Fibroblast of pulmonary artery (primary cell): ENCODE results near the gene TSPOAP1.

Source experiments
- DNase-seq: peaks from one replicate; pipeline ENCODE4 v3.0.0-alpha.2; 2010; ENCODE audit warnings: low read depth
- H3K4me3 ChIP-seq: replicated peaks from 2 replicates; pipeline ENCODE4 v1.5.1; 2011; ENCODE audit warnings: low read depth, mild to moderate bottlenecking, control low read depth, low read length, moderate library complexity
- TF ChIP-seq, protein P1 (sequence below): IDR thresholded peaks from 2 replicates; pipeline ENCODE4 v1.5.1; 2011; ENCODE audit warnings: mild to moderate bottlenecking, control low read depth, low read length, inconsistent platforms; ENCODE audit errors: missing control alignments

The TSPOAP1 gene

DNA sequence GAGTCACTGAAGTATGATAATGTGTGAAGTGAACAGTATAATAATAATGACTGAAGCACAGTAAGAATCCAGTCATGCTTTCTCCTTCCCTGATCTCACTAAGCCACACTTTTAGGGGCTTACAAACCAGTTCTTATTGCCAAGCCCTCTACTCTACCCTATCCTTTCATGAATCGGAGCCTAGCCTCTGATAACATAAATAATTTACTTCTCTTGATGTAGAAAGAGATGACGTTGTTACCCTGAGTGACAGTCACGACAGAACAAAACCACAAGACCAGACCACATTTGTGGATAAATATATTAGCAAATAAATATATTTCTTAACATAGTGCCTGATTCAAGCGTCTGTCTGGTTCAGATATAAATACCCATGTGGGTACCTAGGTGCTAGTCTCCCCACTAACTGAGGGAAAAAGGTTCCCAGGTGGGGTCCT, 24.8 kb upstream of the TSPOAP1 start:
- TF ChIP-seq, protein P1, sequence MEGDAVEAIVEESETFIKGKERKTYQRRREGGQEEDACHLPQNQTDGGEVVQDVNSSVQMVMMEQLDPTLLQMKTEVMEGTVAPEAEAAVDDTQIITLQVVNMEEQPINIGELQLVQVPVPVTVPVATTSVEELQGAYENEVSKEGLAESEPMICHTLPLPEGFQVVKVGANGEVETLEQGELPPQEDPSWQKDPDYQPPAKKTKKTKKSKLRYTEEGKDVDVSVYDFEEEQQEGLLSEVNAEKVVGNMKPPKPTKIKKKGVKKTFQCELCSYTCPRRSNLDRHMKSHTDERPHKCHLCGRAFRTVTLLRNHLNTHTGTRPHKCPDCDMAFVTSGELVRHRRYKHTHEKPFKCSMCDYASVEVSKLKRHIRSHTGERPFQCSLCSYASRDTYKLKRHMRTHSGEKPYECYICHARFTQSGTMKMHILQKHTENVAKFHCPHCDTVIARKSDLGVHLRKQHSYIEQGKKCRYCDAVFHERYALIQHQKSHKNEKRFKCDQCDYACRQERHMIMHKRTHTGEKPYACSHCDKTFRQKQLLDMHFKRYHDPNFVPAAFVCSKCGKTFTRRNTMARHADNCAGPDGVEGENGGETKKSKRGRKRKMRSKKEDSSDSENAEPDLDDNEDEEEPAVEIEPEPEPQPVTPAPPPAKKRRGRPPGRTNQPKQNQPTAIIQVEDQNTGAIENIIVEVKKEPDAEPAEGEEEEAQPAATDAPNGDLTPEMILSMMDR = no peak
- DNase-seq = no peak
- H3K4me3 ChIP-seq = no peak overlapping the region

DNA sequence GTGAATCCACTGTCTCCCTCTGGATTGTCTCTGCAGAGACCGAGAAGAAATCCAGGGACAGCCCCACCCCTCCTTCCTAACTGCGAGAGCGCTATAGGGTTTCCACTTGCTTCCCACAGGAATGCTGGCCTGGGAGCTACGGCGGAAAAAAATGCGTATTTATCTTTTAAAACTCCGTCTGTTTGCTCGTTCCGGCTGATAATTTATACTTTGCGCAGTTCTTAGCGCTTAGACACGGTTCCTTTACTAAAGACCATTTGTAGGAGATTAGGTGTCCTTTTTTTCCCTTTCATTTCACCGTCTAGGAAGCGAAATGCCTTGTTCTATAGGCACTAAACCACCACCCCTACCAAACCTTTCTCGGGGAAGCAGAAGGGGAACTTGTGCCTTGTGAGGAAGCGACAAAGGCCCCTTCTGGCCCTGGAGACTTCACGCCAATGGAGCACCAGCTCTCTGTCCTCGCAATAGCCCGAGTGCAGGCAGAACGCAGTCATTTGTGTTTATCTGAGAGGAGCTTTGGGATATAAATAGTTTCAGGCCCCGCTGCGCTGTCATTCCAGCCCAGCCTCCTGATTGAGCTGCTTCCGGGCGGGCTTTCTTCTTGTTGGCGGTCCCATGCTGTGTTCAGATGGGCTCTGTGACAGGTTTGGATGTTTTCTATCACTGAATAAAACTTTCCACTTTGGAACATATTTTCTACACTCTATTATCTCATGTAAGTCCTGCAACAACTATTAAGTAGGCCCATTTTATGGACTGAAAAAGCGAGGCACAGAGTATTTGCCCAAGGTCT, 24.2 kb upstream of the TSPOAP1 start:
- DNase-seq = peak; percentile 36
- peak overlapping the region; percentile 100 for H3K4me3 ChIP-seq
- TF ChIP-seq, protein P1 = no peak

DNA sequence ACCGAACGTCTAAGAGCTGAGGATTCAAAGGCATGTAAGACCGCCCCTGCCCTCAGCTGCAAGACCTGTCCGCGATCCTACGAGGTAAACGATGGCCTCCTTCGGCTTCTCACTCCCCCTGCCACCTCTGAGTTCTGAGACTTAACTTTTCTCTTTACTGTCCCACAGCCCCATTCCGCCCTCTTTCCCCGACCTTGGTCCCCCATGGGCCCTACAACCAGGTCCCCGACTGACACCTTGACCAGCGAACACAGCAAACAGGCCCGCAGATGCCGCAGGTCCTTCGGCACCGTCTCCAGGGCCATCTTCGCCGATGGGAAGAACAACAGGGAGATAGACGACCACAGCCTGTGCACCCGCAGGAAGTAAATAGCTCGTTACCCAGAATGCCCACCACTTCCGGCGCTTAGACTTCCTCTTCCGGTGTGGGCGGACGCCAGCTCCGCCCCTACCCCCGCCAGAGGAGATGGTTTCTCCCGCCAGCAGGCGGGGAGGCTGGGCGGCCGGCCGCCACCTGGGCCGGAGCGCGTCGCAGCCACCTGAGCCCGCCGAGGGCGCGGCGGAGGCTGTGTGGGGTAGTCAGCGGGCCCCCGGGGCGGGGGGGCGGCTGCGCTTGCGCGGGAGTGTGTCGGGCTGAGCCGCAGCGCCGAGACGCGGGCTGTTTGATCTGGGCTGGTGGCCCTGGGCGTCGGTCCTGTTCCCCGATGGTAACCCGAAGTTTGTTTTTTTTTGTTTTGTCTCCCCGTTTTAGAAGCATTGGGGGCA, 23.4 kb upstream of the TSPOAP1 start, which contains the start of gene SUPT4H1:
Gene SUPT4H1 (minus strand): TSS at position 371 of the 765 bp plus-strand sequence. CDS start 66 bp downstream, at position 305.
- peak within 1 kb of the TSS; percentile 100 for H3K4me3 ChIP-seq
- peak; percentile 92 for DNase-seq
- TF ChIP-seq, protein P1 = no peak

DNA sequence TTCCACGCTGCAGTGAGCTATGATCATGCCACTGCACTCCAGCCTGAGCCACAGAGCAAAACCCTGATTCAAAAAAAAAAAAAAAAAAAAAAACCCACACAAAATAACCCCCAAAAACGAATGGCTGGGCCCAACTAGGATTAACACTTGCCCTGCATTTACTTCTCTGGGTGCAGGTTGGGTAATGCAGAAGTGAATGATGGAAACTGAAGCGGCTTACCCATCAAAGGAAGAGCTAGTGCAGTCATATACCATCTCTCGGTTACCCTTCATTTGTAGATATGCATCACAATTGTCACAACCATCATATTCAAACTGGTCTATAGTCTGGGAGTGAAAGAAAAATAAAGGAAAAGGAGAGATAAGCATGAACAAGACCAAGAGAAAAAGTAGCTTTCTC, 22.6 kb upstream of the TSPOAP1 start:
- TF ChIP-seq, protein P1 = no peak
- peak overlapping the region; percentile 100 for H3K4me3 ChIP-seq
- no peak for DNase-seq

DNA sequence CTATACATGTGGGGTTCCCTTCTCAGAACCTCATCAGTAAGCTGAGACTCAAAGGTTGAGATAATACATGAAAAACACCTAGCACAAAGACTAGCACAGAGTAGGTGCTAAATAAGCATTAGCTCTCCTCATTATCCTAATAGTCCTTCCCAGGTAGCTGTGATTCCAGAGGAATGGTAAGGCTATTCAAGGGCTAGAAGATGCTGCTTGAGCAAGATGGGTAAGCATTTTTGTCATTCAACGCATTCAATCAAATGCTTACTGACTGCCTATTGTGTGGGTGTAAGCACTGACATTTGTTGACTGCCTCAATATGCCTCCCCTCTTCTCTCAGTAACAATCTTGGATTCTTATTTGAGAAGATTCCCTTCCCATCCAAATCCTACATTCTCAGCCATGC, 19.4 kb upstream of the TSPOAP1 start:
- no peak for DNase-seq
- TF ChIP-seq, protein P1 = no peak
- H3K4me3 ChIP-seq = no peak overlapping the region

DNA sequence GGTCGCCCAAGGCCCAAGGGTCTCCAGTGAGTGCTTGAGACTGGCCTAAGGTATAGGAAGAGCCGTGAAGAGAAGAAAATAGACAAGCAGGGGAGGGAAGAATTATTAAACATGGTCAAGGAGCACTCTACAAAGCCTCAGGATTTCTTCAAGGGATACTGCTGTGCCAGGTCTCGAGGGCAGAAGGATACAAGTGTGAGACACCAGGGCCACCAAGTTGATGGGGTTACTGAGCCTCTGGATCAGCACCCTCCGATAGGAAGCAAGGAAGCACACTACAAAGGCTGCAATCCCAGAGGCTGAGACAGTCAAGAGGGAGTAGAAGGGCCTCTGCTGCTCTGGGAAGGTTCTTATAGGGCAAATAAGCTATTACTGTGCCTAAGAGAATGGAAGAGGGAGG, 16.9 kb upstream of the TSPOAP1 start:
- TF ChIP-seq, protein P1 = no peak
- H3K4me3 ChIP-seq = no peak overlapping the region

More for the DNA sequence above, 16.9 kb upstream of the TSPOAP1 start:
- DNase-seq = no peak
